Right forelimb (tissue), 1 donor: ENCODE measurements around the gene SVOPL.
"Not testable (repeated sequence)": the region's sequence is repeated elsewhere in the genome, so short reads cannot be mapped to it uniquely, and the experiment has no call there.

ENCODE experiments used
- DNase-seq: peaks from one replicate; pipeline ENCODE4 v3.0.0-alpha.2; 2018

The SVOPL gene

GRCh38 chr7:138698281-138698680, 2.9 kb downstream of the SVOPL start:
- DNase-seq: no peak

DNA sequence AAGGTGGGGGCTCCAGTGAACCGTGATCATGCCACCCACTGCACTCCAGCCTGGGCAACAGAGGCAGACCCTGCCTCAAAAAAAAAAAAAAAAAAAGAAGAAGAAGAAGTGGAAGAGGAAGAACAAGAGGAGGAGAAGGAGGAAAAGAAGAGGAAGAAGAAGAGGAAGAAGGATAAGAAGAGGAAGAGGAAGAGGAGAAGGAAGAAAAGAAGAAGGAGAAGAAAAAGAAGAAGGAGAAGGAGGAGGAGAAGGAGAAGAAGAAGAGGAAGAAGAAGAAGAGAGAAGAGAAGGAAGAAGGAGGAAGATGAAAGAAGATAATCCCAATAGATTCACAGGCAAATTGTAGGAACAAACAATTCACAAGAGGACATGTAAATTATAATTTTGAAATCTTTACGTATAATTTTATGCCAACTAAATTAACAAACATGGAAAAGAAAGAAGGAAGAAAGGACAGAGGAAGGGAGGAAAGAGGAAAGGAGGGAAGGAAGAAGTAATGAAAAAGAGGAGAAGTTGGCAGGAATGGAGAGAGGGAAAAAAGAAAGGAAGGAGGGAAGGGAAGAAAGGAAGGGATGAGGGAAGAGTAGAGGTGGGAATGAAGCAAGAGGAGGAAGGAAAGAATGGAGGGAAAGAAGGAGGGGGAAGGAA, 3.5 kb downstream of the SVOPL start:
- no peak for DNase-seq

- DNase-seq: not testable (repeated sequence)
These were observed 5.4 kb downstream of the SVOPL start for GRCh38 chr7:138695776-138696175.

DNA sequence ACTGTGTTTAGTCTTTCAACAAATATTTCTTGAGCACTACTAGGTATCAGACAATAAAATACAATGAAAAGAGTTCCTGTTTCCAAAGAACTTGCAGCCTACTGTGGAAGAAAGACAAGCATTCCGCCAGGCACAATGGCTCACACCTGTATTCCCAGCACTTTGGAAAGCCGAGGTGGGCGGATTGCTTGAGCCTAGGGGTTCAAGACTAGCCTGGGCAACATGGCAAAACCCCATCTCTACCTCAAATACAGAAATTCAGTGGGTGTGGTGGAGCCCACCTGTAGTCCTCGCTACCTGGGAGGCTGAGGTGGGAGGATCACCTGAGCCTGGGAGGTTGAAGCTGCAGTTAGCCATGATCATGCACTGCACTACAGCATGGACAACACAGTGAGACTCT, 6.1 kb downstream of the SVOPL start:
- no peak for DNase-seq

GRCh38 chr7:138691178-138691577, 10.0 kb downstream of the SVOPL start:
- no peak for DNase-seq

GRCh38 chr7:138690495-138690894, 10.7 kb downstream of the SVOPL start:
- DNase-seq: no peak

GRCh38 chr7:138688037-138688436, 13.1 kb downstream of the SVOPL start:
- not testable (repeated sequence) for DNase-seq

- no peak for DNase-seq
These were observed 16.8 kb downstream of the SVOPL start for GRCh38 chr7:138684340-138684739.

GRCh38 chr7:138679793-138680192, 21.4 kb downstream of the SVOPL start:
- DNase-seq: no peak

DNA sequence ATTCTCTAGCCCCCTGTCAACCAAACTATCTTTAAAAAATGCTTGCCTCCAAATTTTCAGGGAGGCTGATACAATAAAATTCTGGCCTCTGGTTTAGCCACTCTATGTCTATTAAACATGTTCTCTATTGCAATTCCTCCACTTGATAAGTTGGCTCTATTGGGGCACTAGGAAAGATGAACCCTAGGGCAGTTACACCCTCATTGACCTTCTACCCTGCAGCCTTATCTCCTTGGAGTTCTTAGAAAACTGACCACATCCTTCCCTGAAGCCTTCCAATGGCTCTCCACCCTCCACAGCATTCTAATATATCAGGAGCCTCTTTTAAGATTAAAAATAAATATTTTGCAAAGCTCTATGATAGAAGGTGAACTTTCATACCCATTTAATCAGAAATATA, 30.6 kb downstream of the SVOPL start:
- DNase-seq: no peak

DNA sequence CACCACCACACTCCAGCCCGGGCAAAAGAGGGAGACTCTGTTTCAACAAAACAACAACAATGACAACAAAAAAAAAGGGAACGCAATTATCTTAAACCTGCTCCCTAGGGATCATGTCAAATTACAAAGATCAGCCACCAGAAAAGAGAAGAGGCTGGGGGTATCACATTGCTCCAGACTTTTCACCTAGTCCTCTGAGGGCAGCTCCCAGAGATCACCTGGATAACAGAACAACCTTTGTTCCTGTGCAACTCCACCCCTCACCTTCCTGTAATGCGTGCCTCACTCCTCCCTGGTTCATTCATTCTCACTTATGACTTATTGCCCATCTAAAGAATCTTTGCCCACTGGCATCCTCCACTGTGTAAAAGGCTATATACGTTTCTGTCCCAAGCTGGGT, 31.8 kb downstream of the SVOPL start:
- DNase-seq: no peak

GRCh38 chr7:138668946-138669345, 32.2 kb downstream of the SVOPL start:
- DNase-seq: no peak

DNA sequence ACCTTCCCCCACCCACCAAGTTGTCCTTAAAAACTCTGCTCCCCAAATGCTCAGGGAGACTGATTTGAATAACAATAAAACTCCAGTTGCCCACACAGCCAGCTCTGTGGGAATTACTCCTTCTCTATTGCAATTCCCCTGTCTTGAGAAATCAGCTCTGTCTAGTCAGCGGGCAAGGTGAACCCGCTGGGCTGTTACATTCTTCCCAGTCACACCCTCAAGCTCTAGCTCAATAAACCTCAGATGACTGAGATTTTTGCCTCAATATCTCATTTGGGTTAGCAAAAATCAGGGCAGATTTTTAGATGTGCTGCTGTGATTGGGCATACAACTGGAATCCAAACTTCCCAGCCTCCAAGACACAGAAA, 32.9 kb downstream of the SVOPL start:
- DNase-seq: no peak

DNA sequence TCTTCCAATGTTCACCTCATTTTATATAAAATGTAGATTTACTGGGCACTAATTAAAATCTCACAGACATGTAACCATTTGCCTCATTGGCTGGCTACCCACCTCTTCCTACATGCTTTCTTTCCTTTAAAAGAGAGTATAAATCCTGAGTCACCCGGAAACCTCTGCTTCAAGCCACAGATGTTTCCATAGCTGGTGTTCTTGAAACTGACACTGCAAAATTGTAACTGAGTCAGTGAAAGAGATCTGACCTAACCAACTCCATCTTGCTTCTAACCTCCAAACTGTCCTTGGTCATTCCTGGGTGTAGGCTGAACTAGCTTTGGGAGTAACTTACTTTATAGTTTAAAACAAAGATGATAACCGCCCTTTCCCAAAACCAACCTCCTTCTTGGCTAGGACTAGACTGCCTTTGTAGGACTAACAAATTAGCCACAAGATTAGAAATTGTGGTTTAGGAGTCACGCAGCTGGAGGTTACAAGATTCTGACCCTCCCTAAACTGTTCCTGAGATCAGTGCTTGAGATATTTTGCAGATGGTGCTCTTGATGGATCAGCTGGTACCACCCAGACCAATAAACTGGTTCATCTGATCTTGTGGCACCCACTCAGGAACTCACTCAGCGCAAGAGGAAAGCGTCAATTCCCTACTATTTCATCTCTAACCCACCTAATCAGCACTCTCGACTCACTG, 33.5 kb downstream of the SVOPL start:
- DNase-seq: no peak

DNA sequence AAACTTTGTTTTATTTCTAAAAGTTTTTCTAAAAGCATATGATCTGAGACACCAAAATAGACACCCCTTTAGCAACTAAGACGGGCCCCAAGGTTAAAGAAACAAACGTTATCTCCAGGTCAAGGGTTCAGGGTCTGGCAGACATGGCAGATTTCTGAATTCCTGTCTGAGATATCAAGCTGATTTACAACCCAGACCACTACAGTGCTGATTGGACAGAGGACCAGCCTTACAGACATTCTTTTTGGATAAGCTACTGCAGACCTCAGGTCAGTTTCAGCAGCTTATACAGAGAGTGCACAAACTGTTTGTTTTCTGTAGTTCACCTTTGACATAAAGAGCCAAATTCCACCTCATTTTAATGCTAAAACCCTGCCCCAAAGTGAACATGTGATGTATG, 34.8 kb downstream of the SVOPL start:
- no peak for DNase-seq

GRCh38 chr7:138665669-138666140, 35.5 kb downstream of the SVOPL start:
- no peak for DNase-seq

GRCh38 chr7:138665249-138665648, 35.9 kb downstream of the SVOPL start:
- no peak for DNase-seq

DNA sequence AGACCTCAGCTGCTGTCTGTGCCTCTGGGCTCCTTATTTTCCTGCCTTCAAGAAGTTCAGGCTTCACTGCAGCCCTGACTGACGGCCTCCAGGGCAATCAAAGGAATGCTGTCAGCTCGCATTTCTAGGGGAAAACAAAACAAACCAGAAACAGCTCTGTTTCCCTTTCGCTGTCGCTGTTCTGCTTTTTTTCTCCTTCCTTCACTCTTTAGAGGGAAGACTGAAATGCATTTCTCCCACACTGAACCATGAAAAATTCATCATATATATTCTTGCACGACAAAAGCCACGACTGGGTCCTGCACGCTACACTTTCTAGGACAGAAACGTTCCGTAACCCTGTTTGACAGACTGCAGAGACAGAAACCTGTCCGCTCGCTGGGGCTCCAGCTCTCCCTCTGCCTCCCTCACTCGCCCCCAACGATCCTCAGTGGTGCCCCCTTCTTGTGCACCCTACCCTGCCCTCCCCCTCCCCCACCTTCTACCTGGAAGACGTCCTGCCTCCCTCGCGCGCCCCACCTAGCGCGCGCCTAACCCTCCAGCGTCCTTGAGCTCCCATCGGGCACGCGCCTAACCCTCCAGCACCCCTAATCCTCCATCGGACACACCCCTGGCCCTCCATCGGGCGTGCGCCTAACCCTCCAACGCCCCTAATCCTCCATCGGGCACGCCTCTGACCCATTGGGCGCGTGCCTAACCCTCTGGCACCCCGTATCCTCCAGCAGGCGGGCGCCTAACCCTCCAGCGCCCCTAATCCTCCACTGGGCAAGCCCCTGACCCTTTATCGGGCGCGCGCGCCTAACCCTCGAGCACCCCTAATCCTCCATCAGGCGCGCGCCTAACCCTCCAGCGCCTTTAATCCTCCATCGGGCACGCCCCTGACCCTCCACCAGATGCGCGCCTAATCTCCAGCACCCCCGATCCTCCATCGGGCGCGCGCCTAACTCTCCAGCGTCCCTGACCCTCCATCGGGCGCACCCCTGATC, 37.1 kb downstream of the SVOPL start:
- no peak for DNase-seq

DNA sequence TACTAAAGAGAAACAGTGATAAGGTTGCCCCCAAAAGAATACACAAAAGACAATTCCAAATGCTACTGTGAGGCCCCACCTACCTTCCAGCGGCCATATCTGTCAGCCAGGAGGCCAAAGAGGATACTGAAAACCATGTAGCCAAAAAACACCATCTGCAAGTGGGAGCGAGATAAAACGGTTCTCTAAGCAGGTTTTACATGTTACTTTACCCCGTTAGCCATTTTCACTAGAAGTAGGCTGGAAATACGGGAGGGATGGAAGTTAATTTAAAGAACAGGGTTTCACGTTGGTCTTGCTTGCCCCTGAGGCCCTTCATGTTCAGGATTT, 38.2 kb downstream of the SVOPL start:
- no peak for DNase-seq

DNA sequence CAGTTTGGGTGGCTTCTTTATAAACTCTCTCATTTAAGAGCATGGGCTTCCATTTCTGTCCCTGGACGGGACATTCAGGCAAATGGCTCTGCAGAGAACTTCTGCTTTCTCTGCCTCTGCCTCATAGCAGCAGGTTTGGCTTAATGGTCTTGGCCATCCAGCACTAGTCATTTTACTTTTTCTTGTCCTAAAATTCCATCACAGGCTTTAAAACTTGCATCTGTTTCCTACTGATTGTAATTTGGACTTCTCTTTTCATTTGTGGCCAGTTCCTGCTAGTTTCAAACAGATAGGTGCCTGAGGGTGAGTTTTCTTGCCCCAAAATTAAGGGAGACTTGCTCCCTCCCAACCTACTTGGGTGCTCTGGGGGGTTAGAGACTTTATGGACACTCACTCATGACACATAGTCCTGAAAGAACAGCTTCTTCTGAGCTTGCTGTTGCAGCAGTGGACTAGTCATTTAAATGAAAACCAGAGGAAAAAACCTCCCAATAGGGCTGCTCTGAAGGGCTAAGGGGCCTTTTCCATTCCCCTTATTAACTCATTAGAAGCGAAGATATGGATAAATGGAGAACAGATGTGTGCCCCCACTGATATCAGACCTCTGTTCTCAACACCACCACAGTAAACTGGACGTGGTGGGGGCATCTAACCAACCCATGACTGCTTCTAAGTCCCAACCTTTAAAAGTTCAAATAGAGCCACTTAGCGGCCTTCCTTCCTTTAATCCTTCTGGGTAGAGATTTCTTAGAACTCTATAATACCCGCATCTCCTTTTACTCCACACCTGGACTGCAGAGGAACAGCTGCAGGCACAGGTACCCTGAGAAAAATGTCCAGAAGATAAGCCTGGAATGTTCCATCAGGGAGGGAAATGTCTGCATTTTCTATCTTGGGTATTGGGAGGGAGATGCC, 38.8 kb downstream of the SVOPL start:
- no peak for DNase-seq

GRCh38 chr7:138661069-138661635, 40.0 kb downstream of the SVOPL start:
- DNase-seq: no peak

DNA sequence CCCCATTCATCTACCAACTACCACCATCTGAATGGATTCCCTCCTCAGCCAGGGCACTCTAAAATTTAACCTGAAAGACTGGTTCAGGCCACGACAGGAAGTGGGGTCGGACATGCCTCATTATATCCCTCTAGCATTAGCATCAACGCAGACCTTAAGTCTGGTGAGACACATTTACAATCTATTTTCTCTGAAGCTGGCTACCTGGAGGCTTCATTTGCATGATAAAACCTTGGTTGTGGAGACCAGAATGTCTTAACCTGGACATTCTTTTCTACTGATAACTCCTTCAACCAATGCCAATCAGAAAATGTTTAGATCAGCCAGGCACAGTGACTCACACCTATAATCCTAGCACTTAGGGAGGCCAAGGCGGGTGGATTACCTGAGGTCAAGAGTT, 42.3 kb downstream of the SVOPL start:
- DNase-seq: no peak
